GM10847 (cell line): ENCODE data around the gene CCDC12.

Source experiments
- POLR2A ChIP-seq: IDR thresholded peaks from 2 replicates; pipeline ENCODE4 v1.6.1; 2011; ENCODE audit not compliant: insufficient read length; ENCODE audit errors: extremely low read depth

Gene CCDC12

DNA sequence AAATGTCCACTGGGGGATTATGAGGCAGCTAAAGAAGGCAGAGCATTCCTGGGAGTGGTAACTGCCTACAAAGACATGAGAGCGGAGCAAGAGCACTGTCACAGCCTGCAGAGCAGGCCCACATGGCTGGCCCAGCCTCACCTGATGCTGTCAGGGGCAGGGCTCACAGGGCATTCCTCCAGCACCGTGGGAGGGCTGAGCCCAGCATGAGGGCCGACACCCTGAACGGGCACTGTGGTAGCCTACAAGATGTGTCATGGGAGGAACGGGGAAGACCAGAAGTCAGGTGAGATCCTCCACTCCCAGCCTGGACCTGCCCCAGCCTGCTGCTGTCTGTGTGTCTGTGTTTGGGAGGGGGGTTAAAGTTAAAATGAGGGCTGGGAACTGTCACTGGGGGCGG is 30.1 kb downstream of the CCDC12 start:
- TF ChIP-seq POLR2A, result no peak

- no peak for TF ChIP-seq POLR2A
Measured at GRCh38 chr3:46944191-46944590, 32.4 kb downstream of the CCDC12 start.

DNA sequence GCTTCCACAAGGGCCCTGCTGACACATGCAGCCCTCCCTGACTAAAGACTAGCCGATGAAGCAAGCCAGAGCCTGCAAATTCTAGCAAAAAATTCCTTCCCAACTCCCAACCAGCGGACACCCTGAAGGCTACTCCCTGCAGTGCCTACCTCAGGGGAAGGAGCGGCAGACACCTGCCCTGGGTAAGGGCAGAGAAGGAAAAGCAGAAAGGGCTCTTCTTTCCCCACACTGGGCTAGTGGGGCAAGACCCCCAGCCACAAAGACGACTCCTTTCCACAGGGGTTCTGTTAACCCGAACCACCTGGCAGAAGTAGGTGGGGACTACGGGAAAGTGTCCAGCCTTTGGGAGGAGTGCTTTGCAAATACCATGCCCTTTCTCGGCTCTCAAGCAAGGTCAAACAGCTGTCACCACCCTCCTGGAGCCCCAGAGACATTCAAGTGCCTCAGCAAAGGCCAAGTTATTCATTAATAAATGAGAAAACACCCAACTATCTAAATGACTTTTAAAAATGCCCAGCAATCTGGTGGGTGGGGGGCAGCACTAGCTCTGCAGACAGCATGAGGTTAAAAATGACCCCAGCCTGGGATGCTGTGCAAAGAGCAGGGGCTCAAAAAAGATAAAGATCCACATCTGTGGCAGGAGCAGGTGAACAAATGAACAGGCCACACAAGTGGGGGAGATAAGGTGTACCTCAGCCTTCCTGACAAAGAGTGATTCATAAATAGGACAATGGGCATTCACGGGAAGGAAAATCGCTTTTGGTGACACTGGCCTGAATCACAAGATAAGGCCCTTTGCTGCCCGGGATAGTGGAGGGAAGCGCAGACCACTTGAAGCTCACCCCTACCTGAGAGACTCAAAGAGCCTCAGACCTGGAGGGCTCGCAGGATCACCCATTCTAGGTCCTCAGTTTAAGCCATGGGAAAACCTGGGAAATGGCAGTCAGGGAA is 33.0 kb downstream of the CCDC12 start:
- TF ChIP-seq POLR2A, result no peak

- no peak for TF ChIP-seq POLR2A
Measured at GRCh38 chr3:46942481-46943236, 33.9 kb downstream of the CCDC12 start.

GRCh38 chr3:46942076-46942475 is 34.5 kb downstream of the CCDC12 start:
- TF ChIP-seq POLR2A, result no peak

- TF ChIP-seq POLR2A, result no peak
Measured at GRCh38 chr3:46939578-46940445, 36.7 kb downstream of the CCDC12 start.

- no peak for TF ChIP-seq POLR2A
Measured at GRCh38 chr3:46938118-46938517, 38.4 kb downstream of the CCDC12 start.

GRCh38 chr3:46936733-46937250 is 39.8 kb downstream of the CCDC12 start:
- TF ChIP-seq POLR2A, result no peak

DNA sequence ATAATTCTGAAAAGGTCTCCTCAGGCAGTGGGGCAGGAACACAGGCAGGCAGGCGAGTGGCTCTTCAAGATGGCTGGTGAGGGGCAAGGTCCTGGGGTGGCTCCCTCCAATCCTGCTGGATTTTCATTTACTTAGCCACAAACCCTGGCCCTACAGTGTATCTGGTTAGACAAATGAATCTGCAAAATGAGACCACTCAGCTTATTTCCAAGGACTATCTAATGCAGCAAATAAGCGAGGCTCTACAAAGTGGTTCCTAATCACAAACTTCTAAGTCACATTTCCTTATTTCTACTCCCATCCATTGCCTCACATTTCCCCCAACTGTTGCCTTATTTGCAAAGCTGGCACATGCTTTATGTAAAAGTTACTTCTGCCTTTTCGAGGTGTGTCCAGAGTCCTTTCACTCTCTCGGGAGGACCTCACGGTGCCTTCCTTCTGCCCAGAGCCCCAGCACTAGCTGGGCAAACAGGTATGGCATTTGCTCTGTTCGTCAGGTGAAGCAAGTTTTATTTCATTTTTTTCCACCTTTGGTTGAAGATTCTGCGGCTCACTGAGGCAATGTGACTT is 40.5 kb downstream of the CCDC12 start:
- TF ChIP-seq POLR2A, result no peak

DNA sequence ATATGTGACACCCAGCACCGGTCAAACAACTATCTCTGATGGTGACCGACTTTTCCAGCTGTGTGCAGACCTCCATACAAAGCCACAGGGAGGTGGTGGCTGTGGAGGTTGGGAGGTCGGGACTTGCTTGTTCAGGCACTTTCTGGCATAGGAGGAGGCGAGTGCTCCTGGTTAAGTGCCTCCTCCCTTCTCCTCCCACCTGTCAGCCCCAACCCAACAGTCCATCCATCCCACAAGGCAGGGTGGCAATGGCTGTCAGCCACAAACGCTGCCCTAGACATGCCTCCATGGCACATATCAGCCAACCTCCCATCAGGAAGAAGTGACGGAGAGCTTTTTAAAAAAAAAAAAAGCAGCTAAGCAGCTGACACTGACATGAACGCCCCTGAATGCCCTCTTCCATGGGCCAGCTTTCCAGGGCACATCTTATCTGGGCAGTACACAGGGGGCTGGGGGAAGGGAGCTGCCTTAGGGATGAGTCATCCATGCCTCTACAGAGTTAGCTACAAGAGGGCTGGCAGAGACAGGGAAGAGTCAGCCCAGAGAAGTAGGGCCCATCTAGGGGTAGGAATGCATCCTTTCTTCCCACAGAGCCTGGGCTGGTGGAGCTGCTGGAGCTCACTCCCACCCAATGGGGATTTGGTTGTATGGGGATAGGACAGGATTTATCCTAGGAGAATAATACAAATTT is 41.2 kb downstream of the CCDC12 start:
- TF ChIP-seq POLR2A, result no peak

GRCh38 chr3:46934498-46935167 is 41.9 kb downstream of the CCDC12 start:
- TF ChIP-seq POLR2A, result no peak

- TF ChIP-seq POLR2A, result no peak
Measured at GRCh38 chr3:46934072-46934471, 42.5 kb downstream of the CCDC12 start.

- TF ChIP-seq POLR2A, result no peak
Measured at GRCh38 chr3:46933261-46933660, 43.3 kb downstream of the CCDC12 start.
